OCI-LY3 (cell line): ENCODE data around the gene SKAP2.

Experiments used
- H2AFZ ChIP-seq: fragments of 200-600, 300-600 bp; shearing (Covaris generic); 2 replicates; pipeline ENCODE4 v1.6.0; 2014; ENCODE audit warnings: antibody characterized with exemption, low read depth, low read length
- H3K27ac ChIP-seq: fragments of 200-600, 300-600 bp; sonication (generic); 2 replicates; pipeline ENCODE4 v1.5.1; 2014; ENCODE audit warnings: mild to moderate bottlenecking, low read length, moderate library complexity, mixed read lengths
- H3K27me3 ChIP-seq: fragments of 200-600, 300-600 bp; sonication (generic); 2 replicates; pipeline ENCODE4 v1.6.1; 2014; ENCODE audit warnings: low read depth, low read length, mixed read lengths
- H3K36me3 ChIP-seq: fragments of 200-600, 300-600 bp; sonication (generic); replicated peaks from 2 replicates; pipeline ENCODE3; 2014; ENCODE audit warnings: low read depth, low read length, mixed read lengths
- H3K4me1 ChIP-seq: fragments of 300-600, 200-600 bp; sonication (generic); 2 replicates; pipeline ENCODE4 v1.6.1; 2014; ENCODE audit warnings: low read length, mixed read lengths
- H3K4me2 ChIP-seq: fragments of 200-600, 300-600 bp; sonication (generic); 2 replicates; pipeline ENCODE4 v1.6.1; 2014; ENCODE audit warnings: low read length, mixed read lengths
- H3K4me3 ChIP-seq: fragments of 300-600, 200-600 bp; sonication (generic); 2 replicates; pipeline ENCODE4 v1.5.1; 2014; ENCODE audit warnings: antibody characterized with exemption, mild to moderate bottlenecking, low read length, moderate library complexity
- H3K79me2 ChIP-seq: fragments of 300-600, 200-600 bp; shearing (Covaris generic); 2 replicates; pipeline ENCODE4 v1.6.1; 2014; ENCODE audit warnings: mild to moderate bottlenecking, low read length, mixed read lengths
- H3K9ac ChIP-seq: fragments of 300-600, 200-600 bp; shearing (Covaris generic); 2 replicates; pipeline ENCODE4 v1.6.0; 2014; ENCODE audit warnings: mild to moderate bottlenecking, low read length, moderate library complexity
- H3K9me3 ChIP-seq: fragments of 200-600, 300-600 bp; shearing (Covaris generic); 2 replicates; pipeline ENCODE4 v1.6.1; 2014; ENCODE audit warnings: low read length, mixed read lengths; ENCODE audit not compliant: insufficient read depth
- H4K20me1 ChIP-seq: fragments of 200-600, 300-600 bp; sonication (generic); 2 replicates; pipeline ENCODE4 v1.6.1; 2016; ENCODE audit warnings: low read length, mixed read lengths; ENCODE audit not compliant: insufficient read depth
- CTCF ChIP-seq: fragments of 200-600, 300-600 bp; sonication (generic); IDR thresholded peaks from 2 replicates; pipeline ENCODE4 v1.5.1; 2014; ENCODE audit warnings: antibody characterized with exemption, low read length, low read depth
- EZH2phosphoT487 ChIP-seq: fragments of 200-600 bp; shearing (Covaris generic); IDR thresholded peaks from 2 replicates; pipeline ENCODE4 v1.6.1; 2018; ENCODE audit warnings: antibody characterized with exemption, mixed run types, low read depth

SKAP2 gene

GRCh38 chr7:26639695-26640094, 224.7 kb downstream of the SKAP2 start:
- Histone ChIP-seq H4K20me1 (no peaks in the 10 kb centered on the region), H3K4me3 (no peak overlapping the region), H3K4me1 (no peaks in the 10 kb centered on the region), H3K36me3 (no peaks in the 10 kb centered on the region), H2AFZ (no peak overlapping the region), H3K9me3 (no peaks in the 10 kb centered on the region), H3K27ac (no peak overlapping the region), H3K4me2 (no peak overlapping the region), H3K27me3 (no peaks in the 10 kb centered on the region), H3K79me2 (no peaks in the 10 kb centered on the region), H3K9ac (no peak overlapping the region)
- no peak for TF ChIP-seq CTCF
- no peak for TF ChIP-seq EZH2phosphoT487

GRCh38 chr7:26639111-26639510, 225.3 kb downstream of the SKAP2 start:
- H2AFZ ChIP-seq: no peak overlapping the region
- TF ChIP-seq EZH2phosphoT487: no peak
- no peak for TF ChIP-seq CTCF
- H3K4me2 ChIP-seq: no peak overlapping the region
- no peak overlapping the region for H3K9ac ChIP-seq
- H3K4me1 ChIP-seq: no peaks in the 10 kb centered on the region
- H3K27ac ChIP-seq: no peak overlapping the region
- H4K20me1 ChIP-seq: no peaks in the 10 kb centered on the region
- H3K27me3 ChIP-seq: no peaks in the 10 kb centered on the region
- H3K36me3 ChIP-seq: no peaks in the 10 kb centered on the region
- no peak overlapping the region for H3K4me3 ChIP-seq
- no peaks in the 10 kb centered on the region for H3K79me2 ChIP-seq
- H3K9me3 ChIP-seq: no peaks in the 10 kb centered on the region

GRCh38 chr7:26638140-26638539, 226.2 kb downstream of the SKAP2 start:
- Histone ChIP-seq H3K4me3 (no peak overlapping the region), H2AFZ (no peak overlapping the region), H3K36me3 (no peaks in the 10 kb centered on the region), H3K4me2 (no peak overlapping the region), H3K27me3 (no peaks in the 10 kb centered on the region), H3K9ac (no peak overlapping the region), H3K27ac (no peak overlapping the region), H4K20me1 (no peaks in the 10 kb centered on the region), H3K79me2 (no peaks in the 10 kb centered on the region), H3K4me1 (no peaks in the 10 kb centered on the region), H3K9me3 (no peaks in the 10 kb centered on the region)
- TF ChIP-seq CTCF (no peak), EZH2phosphoT487 (no peak)

- no peak overlapping the region for H3K9ac ChIP-seq
- no peak for TF ChIP-seq EZH2phosphoT487
- no peaks in the 10 kb centered on the region for H3K79me2 ChIP-seq
- H3K27ac ChIP-seq: no peak overlapping the region
- H3K4me2 ChIP-seq: no peak overlapping the region
- H3K9me3 ChIP-seq: no peaks in the 10 kb centered on the region
- no peak overlapping the region for H3K4me3 ChIP-seq
- H2AFZ ChIP-seq: no peak overlapping the region
- no peaks in the 10 kb centered on the region for H3K36me3 ChIP-seq
- no peaks in the 10 kb centered on the region for H3K27me3 ChIP-seq
- no peaks in the 10 kb centered on the region for H3K4me1 ChIP-seq
- no peaks in the 10 kb centered on the region for H4K20me1 ChIP-seq
Observed at GRCh38 chr7:26637610-26638009, 226.8 kb downstream of the SKAP2 start.

- Histone ChIP-seq H2AFZ (no peak overlapping the region), H3K36me3 (no peaks in the 10 kb centered on the region), H3K9ac (no peak overlapping the region)
Observed at GRCh38 chr7:26636808-26637207, 227.6 kb downstream of the SKAP2 start.

More at GRCh38 chr7:26636808-26637207, 227.6 kb downstream of the SKAP2 start:
- Histone ChIP-seq H3K4me1 (no peaks in the 10 kb centered on the region), H3K79me2 (no peaks in the 10 kb centered on the region), H3K27ac (no peak overlapping the region), H4K20me1 (no peaks in the 10 kb centered on the region), H3K9me3 (no peaks in the 10 kb centered on the region), H3K4me3 (no peak overlapping the region), H3K4me2 (no peak overlapping the region), H3K27me3 (no peaks in the 10 kb centered on the region)
- TF ChIP-seq CTCF: no peak
- TF ChIP-seq EZH2phosphoT487: no peak
